Liver (tissue), 3 donors: ENCODE data around the gene C3orf22.

Experiments used
- YY1 ChIP-seq: IDR thresholded peaks from 2 replicates; pipeline ENCODE4 v1.6.1; 2016; ENCODE audit warnings: antibody characterized with exemption, mild to moderate bottlenecking
- TF ChIP-seq, protein P1 (sequence below): fragments of 150-350 bp; IDR thresholded peaks from 2 replicates; pipeline ENCODE4 v1.5.1; 2017; ENCODE audit warnings: improper control_type of control experiment, low read depth, low read length; ENCODE audit not compliant: missing input control
- TF ChIP-seq, protein P2 (sequence below): IDR thresholded peaks from 2 replicates; pipeline ENCODE4 v1.6.1; 2016; ENCODE audit warnings: antibody characterized with exemption
- donor health status: healthy.
- donor health status: healthy.

DNA sequence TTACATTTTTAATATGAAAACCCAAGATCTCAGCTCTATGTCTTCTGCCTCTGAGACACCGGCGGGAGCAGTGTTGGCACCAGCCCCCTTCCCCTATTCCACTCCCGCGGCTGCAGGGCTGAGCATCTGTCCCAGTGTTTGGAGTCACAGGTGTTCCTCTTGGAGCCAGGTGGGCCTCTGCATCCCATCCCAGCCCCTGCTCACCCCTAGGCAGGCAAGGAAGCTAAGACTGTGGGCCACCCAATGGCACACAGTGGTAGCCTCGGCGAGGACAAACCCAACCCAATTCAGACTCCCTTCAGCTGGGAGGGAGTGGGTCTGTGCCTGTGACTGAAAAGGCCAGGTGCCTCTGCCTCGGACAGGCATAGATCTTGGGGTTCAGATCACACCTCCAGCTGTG is 31.7 kb downstream of the C3orf22 start:
- TF ChIP-seq, protein P1, sequence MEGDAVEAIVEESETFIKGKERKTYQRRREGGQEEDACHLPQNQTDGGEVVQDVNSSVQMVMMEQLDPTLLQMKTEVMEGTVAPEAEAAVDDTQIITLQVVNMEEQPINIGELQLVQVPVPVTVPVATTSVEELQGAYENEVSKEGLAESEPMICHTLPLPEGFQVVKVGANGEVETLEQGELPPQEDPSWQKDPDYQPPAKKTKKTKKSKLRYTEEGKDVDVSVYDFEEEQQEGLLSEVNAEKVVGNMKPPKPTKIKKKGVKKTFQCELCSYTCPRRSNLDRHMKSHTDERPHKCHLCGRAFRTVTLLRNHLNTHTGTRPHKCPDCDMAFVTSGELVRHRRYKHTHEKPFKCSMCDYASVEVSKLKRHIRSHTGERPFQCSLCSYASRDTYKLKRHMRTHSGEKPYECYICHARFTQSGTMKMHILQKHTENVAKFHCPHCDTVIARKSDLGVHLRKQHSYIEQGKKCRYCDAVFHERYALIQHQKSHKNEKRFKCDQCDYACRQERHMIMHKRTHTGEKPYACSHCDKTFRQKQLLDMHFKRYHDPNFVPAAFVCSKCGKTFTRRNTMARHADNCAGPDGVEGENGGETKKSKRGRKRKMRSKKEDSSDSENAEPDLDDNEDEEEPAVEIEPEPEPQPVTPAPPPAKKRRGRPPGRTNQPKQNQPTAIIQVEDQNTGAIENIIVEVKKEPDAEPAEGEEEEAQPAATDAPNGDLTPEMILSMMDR = no peak
- TF ChIP-seq, protein P2, sequence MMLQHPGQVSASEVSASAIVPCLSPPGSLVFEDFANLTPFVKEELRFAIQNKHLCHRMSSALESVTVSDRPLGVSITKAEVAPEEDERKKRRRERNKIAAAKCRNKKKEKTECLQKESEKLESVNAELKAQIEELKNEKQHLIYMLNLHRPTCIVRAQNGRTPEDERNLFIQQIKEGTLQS = no peak
- no peak for TF ChIP-seq YY1
